ENCODE results near the gene PAAF1. TPM values are rescaled to one million over a fixed set of nuclear protein-coding genes. Genes with fewer than 3 reads are reported as not detected.

Gene PAAF1
- total and polyA plus RNA-seq, 10 of the 15 experiments (the other 5 are each of a cell fraction or from before 2014, with no cell fraction given) = 13.7 to 70.6 (median 29.1) TPM

DNA sequence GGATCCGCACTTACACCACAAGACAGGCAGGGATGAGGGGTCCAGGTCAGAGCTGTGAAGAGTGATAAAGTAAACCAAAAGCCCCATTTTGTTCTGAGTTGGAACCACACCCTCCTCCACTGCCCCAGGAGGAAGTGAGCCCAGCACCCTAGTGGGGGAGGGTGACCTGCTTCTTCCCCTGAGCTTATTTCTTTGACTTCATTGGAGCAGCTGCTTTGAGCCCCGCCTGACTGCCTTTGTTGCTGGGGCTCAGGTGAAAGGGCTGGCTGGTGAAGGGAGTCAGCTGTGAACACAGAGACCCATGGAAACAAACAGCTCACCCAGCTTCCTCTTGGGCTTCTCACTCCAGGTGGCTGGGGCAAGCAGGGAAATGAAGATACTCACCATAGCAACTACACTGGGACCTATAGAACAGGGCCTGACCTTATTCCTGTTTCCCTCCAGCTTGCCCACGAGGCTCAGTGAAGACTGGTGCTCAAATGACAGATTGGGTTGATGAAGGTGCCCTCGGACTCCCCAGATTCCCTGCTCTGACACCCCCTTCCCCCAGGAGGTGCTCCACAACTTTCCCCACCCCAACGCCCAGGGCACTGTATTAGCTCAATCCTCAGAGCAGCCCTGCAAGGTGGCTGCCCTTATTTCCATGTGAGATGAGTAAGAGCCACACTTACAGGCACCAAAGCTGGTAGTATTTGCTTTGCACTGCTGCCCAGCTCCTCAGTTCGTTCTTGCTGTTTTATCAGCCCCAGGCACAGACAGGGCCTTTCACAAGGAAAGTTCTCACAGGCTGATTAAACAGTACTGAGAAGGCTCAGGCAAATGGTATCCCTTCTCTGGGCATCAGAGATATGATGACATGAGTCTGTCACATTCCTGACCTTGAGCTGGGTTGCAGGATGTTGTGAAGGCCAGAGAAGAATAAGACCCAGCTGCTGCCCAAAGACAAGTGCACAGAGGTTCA is 103.5 kb downstream of the PAAF1 start (continued):
- TF ChIP-seq IKZF1 (conservative IDR thresholded peaks at IDR 0.05) (peak; percentile 62; the same call in 1 of the 2 replicates), SIN3A (IDR thresholded peaks at IDR 0.05; ENCODE audit: low read depth, low read length) (0 out of 2 replicates have a peak, but pooled peaks have one; percentile 68), EED (IDR thresholded peaks at IDR 0.05; ENCODE audit: low read depth) (peak; percentile 39), SMAD5 (IDR thresholded peaks at IDR 0.05; ENCODE audit: low read depth) (0 out of 2 replicates have a peak, but pooled peaks have one; percentile 9), ATF7 (IDR thresholded peaks at IDR 0.05; ENCODE audit: low read depth) (peak; percentile 63), BHLHE40 (IDR thresholded peaks at IDR 0.05; ENCODE audit: borderline replicate concordance in 1 of 2, low read depth in 2 of 2, low read length in 1 of 2) (peak; percentile 57 to 63; a peak in 3 of 4 replicates), RUNX3 (IDR thresholded peaks at IDR 0.05; ENCODE audit: low read length) (peak; percentile 51), SREBF1 (IDR thresholded peaks at IDR 0.05; ENCODE audit: low read length) (no peak), CHD2 (IDR thresholded peaks at IDR 0.05; ENCODE audit: borderline replicate concordance, low read depth, low read length) (peak; percentile 93), EP300 (IDR thresholded peaks at IDR 0.05; ENCODE audit: borderline replicate concordance in 1 of 2, control insufficient read depth in 1 of 2, low read depth in 2 of 2, low read length in 2 of 2) (peak; percentile 30 to 73; a peak in 3 of 4 replicates)
- TF ChIP-seq, protein P1, sequence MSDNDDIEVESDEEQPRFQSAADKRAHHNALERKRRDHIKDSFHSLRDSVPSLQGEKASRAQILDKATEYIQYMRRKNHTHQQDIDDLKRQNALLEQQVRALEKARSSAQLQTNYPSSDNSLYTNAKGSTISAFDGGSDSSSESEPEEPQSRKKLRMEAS (IDR thresholded peaks at IDR 0.05; ENCODE audit: low read depth, low read length) = 0 out of 2 replicates have a peak, but pooled peaks have one; percentile 1
- TF ChIP-seq, protein P2, sequence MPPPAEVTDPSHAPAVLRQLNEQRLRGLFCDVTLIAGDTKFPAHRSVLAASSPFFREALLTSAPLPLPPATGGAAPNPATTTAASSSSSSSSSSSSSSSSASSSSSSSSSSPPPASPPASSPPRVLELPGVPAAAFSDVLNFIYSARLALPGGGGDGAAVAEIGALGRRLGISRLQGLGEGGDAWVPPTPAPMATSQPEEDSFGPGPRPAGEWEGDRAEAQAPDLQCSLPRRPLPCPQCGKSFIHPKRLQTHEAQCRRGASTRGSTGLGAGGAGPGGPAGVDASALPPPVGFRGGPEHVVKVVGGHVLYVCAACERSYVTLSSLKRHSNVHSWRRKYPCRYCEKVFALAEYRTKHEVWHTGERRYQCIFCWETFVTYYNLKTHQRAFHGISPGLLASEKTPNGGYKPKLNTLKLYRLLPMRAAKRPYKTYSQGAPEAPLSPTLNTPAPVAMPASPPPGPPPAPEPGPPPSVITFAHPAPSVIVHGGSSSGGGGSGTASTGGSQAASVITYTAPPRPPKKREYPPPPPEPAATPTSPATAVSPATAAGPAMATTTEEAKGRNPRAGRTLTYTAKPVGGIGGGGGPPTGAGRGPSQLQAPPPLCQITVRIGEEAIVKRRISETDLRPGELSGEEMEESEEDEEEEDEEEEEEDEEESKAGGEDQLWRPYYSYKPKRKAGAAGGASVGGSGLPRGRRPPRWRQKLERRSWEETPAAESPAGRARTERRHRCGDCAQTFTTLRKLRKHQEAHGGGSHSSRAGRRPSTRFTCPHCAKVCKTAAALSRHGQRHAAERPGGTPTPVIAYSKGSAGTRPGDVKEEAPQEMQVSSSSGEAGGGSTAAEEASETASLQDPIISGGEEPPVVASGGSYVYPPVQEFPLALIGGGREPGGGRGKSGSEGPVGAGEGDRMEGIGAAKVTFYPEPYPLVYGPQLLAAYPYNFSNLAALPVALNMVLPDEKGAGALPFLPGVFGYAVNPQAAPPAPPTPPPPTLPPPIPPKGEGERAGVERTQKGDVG (CRISPR knock-in tag; IDR thresholded peaks at IDR 0.05) = no peak
- TF ChIP-seq, protein P3, sequence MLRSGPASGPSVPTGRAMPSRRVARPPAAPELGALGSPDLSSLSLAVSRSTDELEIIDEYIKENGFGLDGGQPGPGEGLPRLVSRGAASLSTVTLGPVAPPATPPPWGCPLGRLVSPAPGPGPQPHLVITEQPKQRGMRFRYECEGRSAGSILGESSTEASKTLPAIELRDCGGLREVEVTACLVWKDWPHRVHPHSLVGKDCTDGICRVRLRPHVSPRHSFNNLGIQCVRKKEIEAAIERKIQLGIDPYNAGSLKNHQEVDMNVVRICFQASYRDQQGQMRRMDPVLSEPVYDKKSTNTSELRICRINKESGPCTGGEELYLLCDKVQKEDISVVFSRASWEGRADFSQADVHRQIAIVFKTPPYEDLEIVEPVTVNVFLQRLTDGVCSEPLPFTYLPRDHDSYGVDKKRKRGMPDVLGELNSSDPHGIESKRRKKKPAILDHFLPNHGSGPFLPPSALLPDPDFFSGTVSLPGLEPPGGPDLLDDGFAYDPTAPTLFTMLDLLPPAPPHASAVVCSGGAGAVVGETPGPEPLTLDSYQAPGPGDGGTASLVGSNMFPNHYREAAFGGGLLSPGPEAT (IDR thresholded peaks at IDR 0.05; ENCODE audit: low read depth) = peak; percentile 75
- TF ChIP-seq, protein P4, sequence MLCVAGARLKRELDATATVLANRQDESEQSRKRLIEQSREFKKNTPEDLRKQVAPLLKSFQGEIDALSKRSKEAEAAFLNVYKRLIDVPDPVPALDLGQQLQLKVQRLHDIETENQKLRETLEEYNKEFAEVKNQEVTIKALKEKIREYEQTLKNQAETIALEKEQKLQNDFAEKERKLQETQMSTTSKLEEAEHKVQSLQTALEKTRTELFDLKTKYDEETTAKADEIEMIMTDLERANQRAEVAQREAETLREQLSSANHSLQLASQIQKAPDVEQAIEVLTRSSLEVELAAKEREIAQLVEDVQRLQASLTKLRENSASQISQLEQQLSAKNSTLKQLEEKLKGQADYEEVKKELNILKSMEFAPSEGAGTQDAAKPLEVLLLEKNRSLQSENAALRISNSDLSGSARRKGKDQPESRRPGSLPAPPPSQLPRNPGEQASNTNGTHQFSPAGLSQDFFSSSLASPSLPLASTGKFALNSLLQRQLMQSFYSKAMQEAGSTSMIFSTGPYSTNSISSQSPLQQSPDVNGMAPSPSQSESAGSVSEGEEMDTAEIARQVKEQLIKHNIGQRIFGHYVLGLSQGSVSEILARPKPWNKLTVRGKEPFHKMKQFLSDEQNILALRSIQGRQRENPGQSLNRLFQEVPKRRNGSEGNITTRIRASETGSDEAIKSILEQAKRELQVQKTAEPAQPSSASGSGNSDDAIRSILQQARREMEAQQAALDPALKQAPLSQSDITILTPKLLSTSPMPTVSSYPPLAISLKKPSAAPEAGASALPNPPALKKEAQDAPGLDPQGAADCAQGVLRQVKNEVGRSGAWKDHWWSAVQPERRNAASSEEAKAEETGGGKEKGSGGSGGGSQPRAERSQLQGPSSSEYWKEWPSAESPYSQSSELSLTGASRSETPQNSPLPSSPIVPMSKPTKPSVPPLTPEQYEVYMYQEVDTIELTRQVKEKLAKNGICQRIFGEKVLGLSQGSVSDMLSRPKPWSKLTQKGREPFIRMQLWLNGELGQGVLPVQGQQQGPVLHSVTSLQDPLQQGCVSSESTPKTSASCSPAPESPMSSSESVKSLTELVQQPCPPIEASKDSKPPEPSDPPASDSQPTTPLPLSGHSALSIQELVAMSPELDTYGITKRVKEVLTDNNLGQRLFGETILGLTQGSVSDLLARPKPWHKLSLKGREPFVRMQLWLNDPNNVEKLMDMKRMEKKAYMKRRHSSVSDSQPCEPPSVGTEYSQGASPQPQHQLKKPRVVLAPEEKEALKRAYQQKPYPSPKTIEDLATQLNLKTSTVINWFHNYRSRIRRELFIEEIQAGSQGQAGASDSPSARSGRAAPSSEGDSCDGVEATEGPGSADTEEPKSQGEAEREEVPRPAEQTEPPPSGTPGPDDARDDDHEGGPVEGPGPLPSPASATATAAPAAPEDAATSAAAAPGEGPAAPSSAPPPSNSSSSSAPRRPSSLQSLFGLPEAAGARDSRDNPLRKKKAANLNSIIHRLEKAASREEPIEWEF (IDR thresholded peaks at IDR 0.05; ENCODE audit: insufficient replicate concordance, low read depth, low read length) = peak; percentile 75
